ENCODE measurements around the gene ASGR2. TPM values are rescaled to one million over a fixed set of nuclear protein-coding genes. Genes with fewer than 3 reads are reported as not detected.
"Not testable (repeated sequence)": the region's sequence is repeated elsewhere in the genome, so short reads cannot be mapped to it uniquely, and the experiment has no call there.

Gene ASGR2
- polyA plus RNA-seq, 1 donor from 2014 or later = not detected

- not testable (repeated sequence) for H2AFZ ChIP-seq (ENCODE audit: low read depth, low read length); H3K79me2 ChIP-seq (replicated peaks; ENCODE audit: insufficient read depth, low read length); H3K4me2 ChIP-seq (ENCODE audit: low read length)
These were observed 26.2 kb downstream of the ASGR2 start for GRCh38 chr17:7088442-7088841.

DNA sequence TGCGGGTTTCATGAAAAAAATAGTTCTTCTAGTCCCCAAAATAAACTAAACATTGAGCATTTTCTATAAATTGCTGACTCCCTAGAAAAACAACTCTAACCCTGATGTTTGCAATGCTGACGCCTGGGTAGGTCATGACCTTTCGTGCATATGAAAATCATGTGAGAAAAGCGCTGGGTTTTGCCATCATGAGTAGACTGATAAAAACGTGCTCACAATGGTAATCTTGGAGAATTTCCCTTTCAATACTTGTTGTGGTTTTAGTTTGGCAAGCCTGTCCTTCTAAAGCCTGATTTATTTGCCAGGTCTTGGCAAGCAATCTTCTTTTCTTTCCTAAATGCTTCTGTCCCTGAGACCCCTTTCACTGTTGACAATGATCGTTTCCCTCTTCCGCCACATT, 30.5 kb downstream of the ASGR2 start:
- TF ChIP-seq REST (IDR thresholded peaks at IDR 0.05; ENCODE audit: borderline replicate concordance) = no peak
- no peak for TF ChIP-seq TAF1 (IDR thresholded peaks at IDR 0.05; ENCODE audit: low read depth)
- TF ChIP-seq EZH2 (IDR thresholded peaks at IDR 0.05; ENCODE audit: borderline replicate concordance, insufficient read depth, low read length, poor library complexity, severe bottlenecking) = no peak
- TF ChIP-seq EP300 (conservative IDR thresholded peaks at IDR 0.05; ENCODE audit: poor library complexity, severe bottlenecking) = no peak
- TF ChIP-seq RAD21 (conservative IDR thresholded peaks at IDR 0.05) = no peak
- no peak for TF ChIP-seq MXI1 (conservative IDR thresholded peaks at IDR 0.05; ENCODE audit: poor library complexity, severe bottlenecking)
- TF ChIP-seq POLR2AphosphoS5 (IDR thresholded peaks at IDR 0.05) = no peak
- no peak for TF ChIP-seq CTCF (IDR thresholded peaks at IDR 0.05; ENCODE audit: poor library complexity, severe bottlenecking)
- no peak for TF ChIP-seq SMC3 (conservative IDR thresholded peaks at IDR 0.05; ENCODE audit: poor library complexity)
- Histone ChIP-seq H3K9me2 (ENCODE audit: insufficient read depth, low read length) (no peaks in the 10 kb centered on the region), H2AFZ (ENCODE audit: low read depth, low read length) (no peak overlapping the region), H3K27ac (ENCODE audit: low read length) (no peak overlapping the region), H3K4me2 (ENCODE audit: low read length) (no peak overlapping the region), H3K36me3 (ENCODE audit: insufficient read depth, low read length) (no peaks in the 10 kb centered on the region), H3K27me3 (ENCODE audit: insufficient read depth, low read depth, low read length) (no peaks in the 10 kb centered on the region), H4K20me1 (ENCODE audit: insufficient read depth) (no peaks in the 10 kb centered on the region), H3F3A (ENCODE audit: insufficient read depth, low read length, poor library complexity, severe bottlenecking) (no peaks in the 10 kb centered on the region), H3K9ac (ENCODE audit: low read length) (no peak overlapping the region), H3K79me2 (replicated peaks; ENCODE audit: insufficient read depth, low read length) (no peaks in the 10 kb centered on the region), H3K4me3 (ENCODE audit: low read length) (no peak overlapping the region), H3K9me3 (ENCODE audit: low read length) (no peaks in the 10 kb centered on the region)

More at GRCh38 chr17:7088442-7088841, 26.2 kb downstream of the ASGR2 start:
- H3K9ac ChIP-seq (ENCODE audit: low read length); H3K27ac ChIP-seq (ENCODE audit: low read length); H3K9me2 ChIP-seq (ENCODE audit: insufficient read depth, low read length); H3K27me3 ChIP-seq (ENCODE audit: insufficient read depth, low read depth, low read length); H3K4me3 ChIP-seq (ENCODE audit: low read length); H4K20me1 ChIP-seq (ENCODE audit: insufficient read depth); H3K36me3 ChIP-seq (ENCODE audit: insufficient read depth, low read length); H3F3A ChIP-seq (ENCODE audit: insufficient read depth, low read length, poor library complexity, severe bottlenecking); H3K9me3 ChIP-seq (ENCODE audit: low read length): not testable (repeated sequence)

- no peaks in the 10 kb centered on the region for H3F3A ChIP-seq (ENCODE audit: insufficient read depth, low read length, poor library complexity, severe bottlenecking)
- no peaks in the 10 kb centered on the region for H3K9me2 ChIP-seq (ENCODE audit: insufficient read depth, low read length)
- no peak overlapping the region for H2AFZ ChIP-seq (ENCODE audit: low read depth, low read length)
- H3K79me2 ChIP-seq (replicated peaks; ENCODE audit: insufficient read depth, low read length) = no peaks in the 10 kb centered on the region
- no peak for TF ChIP-seq CTCF (IDR thresholded peaks at IDR 0.05; ENCODE audit: poor library complexity, severe bottlenecking)
- no peak for TF ChIP-seq EP300 (conservative IDR thresholded peaks at IDR 0.05; ENCODE audit: poor library complexity, severe bottlenecking)
- TF ChIP-seq EZH2 (IDR thresholded peaks at IDR 0.05; ENCODE audit: borderline replicate concordance, insufficient read depth, low read length, poor library complexity, severe bottlenecking) = no peak
- no peak for TF ChIP-seq REST (IDR thresholded peaks at IDR 0.05; ENCODE audit: borderline replicate concordance)
- no peak for TF ChIP-seq TAF1 (IDR thresholded peaks at IDR 0.05; ENCODE audit: low read depth)
- TF ChIP-seq MXI1 (conservative IDR thresholded peaks at IDR 0.05; ENCODE audit: poor library complexity, severe bottlenecking) = no peak
- TF ChIP-seq SMC3 (conservative IDR thresholded peaks at IDR 0.05; ENCODE audit: poor library complexity) = no peak
- TF ChIP-seq POLR2AphosphoS5 (IDR thresholded peaks at IDR 0.05) = no peak
- TF ChIP-seq RAD21 (conservative IDR thresholded peaks at IDR 0.05) = no peak
- H4K20me1 ChIP-seq (ENCODE audit: insufficient read depth) = no peaks in the 10 kb centered on the region
- H3K4me3 ChIP-seq (ENCODE audit: low read length) = no peak overlapping the region
- H3K4me2 ChIP-seq (ENCODE audit: low read length) = no peak overlapping the region
- no peaks in the 10 kb centered on the region for H3K36me3 ChIP-seq (ENCODE audit: insufficient read depth, low read length)
- no peaks in the 10 kb centered on the region for H3K9me3 ChIP-seq (ENCODE audit: low read length)
- no peak overlapping the region for H3K27ac ChIP-seq (ENCODE audit: low read length)
- no peaks in the 10 kb centered on the region for H3K27me3 ChIP-seq (ENCODE audit: insufficient read depth, low read depth, low read length)
- no peak overlapping the region for H3K9ac ChIP-seq (ENCODE audit: low read length)
These were observed 31.0 kb downstream of the ASGR2 start for GRCh38 chr17:7083592-7083991.
